ENCODE measurements around the gene ASZ1. TPM values are rescaled to one million over a fixed set of nuclear protein-coding genes. Genes with fewer than 3 reads are reported as not detected.

Gene ASZ1
- total RNA-seq, 5 donors from 2014 or later (not counting 1 experiment from before 2014, with no cell fraction given) = not detected

DNA sequence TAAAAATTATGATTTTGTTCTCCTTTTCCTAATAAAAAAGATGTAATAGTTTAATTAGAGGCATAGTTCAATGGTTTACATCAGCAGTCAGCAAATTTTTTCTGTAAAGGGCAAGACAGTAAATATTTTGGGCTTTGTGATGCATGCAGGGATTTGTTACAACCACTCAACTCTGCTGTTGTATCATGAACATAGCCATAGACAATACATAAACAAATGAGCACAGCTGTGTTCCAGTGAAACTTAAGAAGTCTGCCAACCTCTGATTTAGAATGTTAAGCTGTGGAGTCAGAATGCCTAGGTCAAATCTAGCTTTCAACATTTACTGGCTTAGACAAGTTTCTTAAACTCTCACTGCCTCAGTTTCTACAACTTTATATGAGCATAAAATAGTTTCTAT lies 31.6 kb downstream of the ASZ1 start:
- H3K9me3 ChIP-seq = no peaks in the 10 kb centered on the region
- no peak for DNase-seq
- no peak overlapping the region for H3K27ac ChIP-seq (ENCODE audit: low read length)
- no peaks in the 10 kb centered on the region for H3K4me1 ChIP-seq (ENCODE audit: control insufficient read depth in 1 of 2, extremely low read depth in 1 of 2, insufficient read depth in 2 of 2, low read length in 2 of 2)
- no peaks in the 10 kb centered on the region for H3K27me3 ChIP-seq (replicated peaks in 1 of 2; ENCODE audit: control insufficient read depth in 2 of 2, extremely low read depth in 1 of 2, insufficient read depth in 2 of 2, low read length in 1 of 2)
- no peak for ATAC-seq (replicated peaks in 1 of 4)
- H3K36me3 ChIP-seq (ENCODE audit: control insufficient read depth in 2 of 2, extremely low read depth in 1 of 2, insufficient read depth in 1 of 2, low read length in 1 of 2) = no peaks in the 10 kb centered on the region
- Mint-ChIP-seq H3K27ac (no peak overlapping the region), H3K36me3 (no peaks in the 10 kb centered on the region), H3K4me3 (no peak overlapping the region), H3K9me3 (peaks cover 0 to 4% (median 0%) of the 10 kb centered on the region in 3 donors), H3K4me1 (no peaks in the 10 kb centered on the region), H3K27me3 (no peaks in the 10 kb centered on the region)
- H3K4me3 ChIP-seq (ENCODE audit: control insufficient read depth in 1 of 2, extremely low read depth in 1 of 2, low read length in 1 of 2) = no peak overlapping the region
- ChIA-PET CTCF (no interaction called here), POLR2A (no interaction called here)

DNA sequence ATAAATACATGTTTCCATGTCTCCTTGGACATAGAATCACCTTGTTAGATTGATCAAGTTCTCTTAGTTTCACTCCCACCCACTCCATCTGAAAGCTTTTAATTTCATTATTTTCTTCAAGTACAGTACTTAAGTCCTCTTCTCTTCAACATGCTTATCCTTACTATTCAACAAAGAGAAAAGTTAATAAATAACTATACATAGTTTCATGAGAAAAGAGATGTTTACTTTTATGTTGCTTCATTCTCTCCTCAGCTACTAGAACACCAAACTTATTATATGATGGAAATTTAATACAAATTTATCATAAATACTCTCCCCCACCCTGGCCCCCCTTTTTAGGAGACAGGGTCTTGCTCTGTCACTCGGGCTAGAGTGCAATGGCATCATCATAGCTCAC lies 33.5 kb downstream of the ASZ1 start:
- no peak for DNase-seq

DNA sequence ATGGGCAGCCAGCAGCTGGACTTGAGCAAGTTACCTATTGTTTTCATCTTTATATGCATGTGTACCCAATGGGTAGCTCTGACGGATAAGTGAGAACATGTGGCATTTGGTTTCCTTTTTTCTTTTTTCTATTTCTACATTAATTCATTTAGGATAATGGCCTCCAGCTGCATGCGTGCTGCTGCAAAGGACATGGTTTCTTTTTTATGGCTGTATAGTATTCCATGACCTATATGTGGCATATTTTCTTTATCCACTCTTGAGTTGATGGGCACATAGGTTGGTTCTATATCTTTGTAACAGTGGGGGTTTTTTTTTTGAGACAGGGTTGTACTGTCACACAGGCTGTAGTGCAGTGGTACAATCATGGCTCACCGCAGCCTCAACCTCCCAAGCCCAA lies 37.4 kb downstream of the ASZ1 start:
- ChIA-PET POLR2A (no interaction called here), CTCF (no interaction called here)
- Histone ChIP-seq H3K36me3 (ENCODE audit: control insufficient read depth in 2 of 2, extremely low read depth in 1 of 2, insufficient read depth in 1 of 2, low read length in 1 of 2) (no peaks in the 10 kb centered on the region), H3K9me3 (no peaks in the 10 kb centered on the region), H3K27ac (ENCODE audit: low read length) (no peak overlapping the region), H3K4me3 (ENCODE audit: control insufficient read depth in 1 of 2, extremely low read depth in 1 of 2, low read length in 1 of 2) (no peak overlapping the region), H3K4me1 (ENCODE audit: control insufficient read depth in 1 of 2, extremely low read depth in 1 of 2, insufficient read depth in 2 of 2, low read length in 2 of 2) (no peaks in the 10 kb centered on the region), H3K27me3 (replicated peaks in 1 of 2; ENCODE audit: control insufficient read depth in 2 of 2, extremely low read depth in 1 of 2, insufficient read depth in 2 of 2, low read length in 1 of 2) (no peaks in the 10 kb centered on the region)
- Mint-ChIP-seq H3K27ac (no peak overlapping the region), H3K9me3 (peaks cover 4 to 27% (median 11%) of the 10 kb centered on the region in 3 donors), H3K4me3 (no peak overlapping the region), H3K27me3 (no peaks in the 10 kb centered on the region), H3K36me3 (no peaks in the 10 kb centered on the region), H3K4me1 (no peaks in the 10 kb centered on the region)
- no CpG with 5 or more reads among the region's 3 CpGs for WGBS (ENCODE audit: insufficient coverage)
- ATAC-seq (replicated peaks in 1 of 4) (no peak), DNase-seq (no peak)

More for the DNA sequence above, 33.5 kb downstream of the ASZ1 start:
- no peak for ATAC-seq (replicated peaks in 1 of 4)
- no peak overlapping the region for H3K4me3 Mint-ChIP-seq
- Histone ChIP-seq H3K36me3 (ENCODE audit: control insufficient read depth in 2 of 2, extremely low read depth in 1 of 2, insufficient read depth in 1 of 2, low read length in 1 of 2) (no peaks in the 10 kb centered on the region), H3K27ac (ENCODE audit: low read length) (no peak overlapping the region), H3K9me3 (no peaks in the 10 kb centered on the region), H3K4me1 (ENCODE audit: control insufficient read depth in 1 of 2, extremely low read depth in 1 of 2, insufficient read depth in 2 of 2, low read length in 2 of 2) (no peaks in the 10 kb centered on the region), H3K27me3 (replicated peaks in 1 of 2; ENCODE audit: control insufficient read depth in 2 of 2, extremely low read depth in 1 of 2, insufficient read depth in 2 of 2, low read length in 1 of 2) (no peaks in the 10 kb centered on the region), H3K4me3 (ENCODE audit: control insufficient read depth in 1 of 2, extremely low read depth in 1 of 2, low read length in 1 of 2) (no peak overlapping the region)
- CTCF ChIA-PET = no interaction called here
- peaks cover 4 to 14% (median 6%) of the 10 kb centered on the region in 3 donors for H3K9me3 Mint-ChIP-seq
- WGBS (ENCODE audit: insufficient coverage) = 67% methylated on average over 1 of the region's 1 CpG
- no peaks in the 10 kb centered on the region for H3K4me1 Mint-ChIP-seq
- H3K36me3 Mint-ChIP-seq = no peaks in the 10 kb centered on the region
- no peak overlapping the region for H3K27ac Mint-ChIP-seq
- POLR2A ChIA-PET = interaction anchor here in 1 of 2 donors (0.6 kb wide), 1 partner anchor 36 kb away, joined by 3 read pairs; no protein-coding TSS in a partner anchor
- no peaks in the 10 kb centered on the region for H3K27me3 Mint-ChIP-seq

DNA sequence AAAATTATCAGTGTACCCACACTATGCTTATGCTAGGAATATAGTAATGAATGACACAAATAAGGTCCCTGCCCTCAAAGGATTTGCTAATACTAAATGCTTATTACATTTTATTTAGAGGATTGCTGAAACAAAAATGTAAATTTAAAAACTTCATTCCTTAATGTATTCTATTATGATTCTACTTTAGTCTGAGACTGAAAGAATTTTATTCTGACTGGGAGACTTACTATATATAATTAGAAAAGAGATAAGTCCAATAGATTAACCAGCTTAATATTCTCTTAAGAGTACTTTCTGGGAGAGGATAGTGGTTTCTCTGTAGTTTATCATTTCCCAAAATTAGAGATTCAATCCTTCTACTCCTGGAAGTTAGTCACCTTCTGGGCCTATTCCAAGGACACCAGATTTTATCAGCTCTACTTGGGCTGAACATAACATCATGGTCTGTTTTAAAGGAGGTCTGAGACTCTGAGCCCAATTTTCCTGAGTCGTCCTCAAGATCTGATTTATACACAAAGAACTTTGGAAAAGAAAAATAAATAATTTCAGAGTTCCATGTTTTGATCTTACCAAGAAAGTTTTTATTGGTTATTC lies 41.1 kb downstream of the ASZ1 start:
- no peaks in the 10 kb centered on the region for H3K9me3 ChIP-seq
- H3K27me3 ChIP-seq (replicated peaks in 1 of 2; ENCODE audit: control insufficient read depth in 2 of 2, extremely low read depth in 1 of 2, insufficient read depth in 2 of 2, low read length in 1 of 2) = no peaks in the 10 kb centered on the region
- ChIA-PET CTCF (no interaction called here), POLR2A (no interaction called here)
- H3K36me3 ChIP-seq (ENCODE audit: control insufficient read depth in 2 of 2, extremely low read depth in 1 of 2, insufficient read depth in 1 of 2, low read length in 1 of 2) = no peaks in the 10 kb centered on the region
- H3K4me3 ChIP-seq (ENCODE audit: control insufficient read depth in 1 of 2, extremely low read depth in 1 of 2, low read length in 1 of 2) = no peak overlapping the region
- Mint-ChIP-seq H3K27ac (no peak overlapping the region), H3K27me3 (no peaks in the 10 kb centered on the region), H3K4me3 (no peak overlapping the region), H3K9me3 (peaks cover 4 to 26% (median 11%) of the 10 kb centered on the region in 3 donors), H3K36me3 (no peaks in the 10 kb centered on the region), H3K4me1 (no peaks in the 10 kb centered on the region)
- no peak for DNase-seq
- ATAC-seq (replicated peaks in 1 of 4) = no peak
- H3K4me1 ChIP-seq (ENCODE audit: control insufficient read depth in 1 of 2, extremely low read depth in 1 of 2, insufficient read depth in 2 of 2, low read length in 2 of 2) = no peaks in the 10 kb centered on the region
- no CpG with 5 or more reads among the region's 1 CpG for WGBS (ENCODE audit: insufficient coverage)
- H3K27ac ChIP-seq (ENCODE audit: low read length) = no peak overlapping the region

DNA sequence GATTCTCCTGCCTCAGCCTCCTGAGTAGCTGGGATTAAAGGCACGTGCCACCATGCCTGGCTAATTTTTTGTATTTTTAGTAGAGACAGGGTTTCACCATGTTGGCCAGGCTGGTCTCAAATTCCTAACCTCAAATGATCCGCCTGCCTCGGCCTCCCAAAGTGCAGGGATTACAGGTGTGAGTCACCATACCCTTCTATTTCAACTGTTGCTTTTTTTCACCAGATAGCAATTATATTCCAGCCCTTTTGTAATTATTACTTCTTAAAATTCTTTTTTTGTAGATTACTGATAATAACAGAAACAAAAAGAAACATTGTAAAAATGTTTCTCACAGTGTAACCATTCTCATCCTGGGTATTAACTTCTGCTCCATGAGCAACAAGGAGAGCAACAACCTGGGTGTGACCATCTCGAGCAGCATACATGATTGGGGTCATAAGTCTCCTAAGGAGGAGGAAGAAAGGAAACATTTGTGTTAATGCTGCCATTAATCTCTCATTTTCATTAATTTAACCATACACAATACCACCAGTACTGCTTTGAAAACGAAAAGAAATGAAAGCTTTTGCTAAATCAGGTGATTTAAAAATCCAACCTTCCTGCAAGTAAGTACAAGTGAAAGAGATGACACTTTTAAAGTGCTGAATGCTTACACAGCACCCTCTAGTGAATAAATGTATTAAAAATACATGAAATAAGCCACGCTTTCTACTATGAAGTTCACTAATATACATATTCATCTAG lies 41.8 kb downstream of the ASZ1 start:
- no peak overlapping the region for H3K27ac ChIP-seq (ENCODE audit: low read length)
- no peaks in the 10 kb centered on the region for H3K4me1 ChIP-seq (ENCODE audit: control insufficient read depth in 1 of 2, extremely low read depth in 1 of 2, insufficient read depth in 2 of 2, low read length in 2 of 2)
- no peaks in the 10 kb centered on the region for H3K9me3 ChIP-seq
- Mint-ChIP-seq H3K36me3 (no peaks in the 10 kb centered on the region), H3K4me3 (no peak overlapping the region), H3K27me3 (no peaks in the 10 kb centered on the region), H3K9me3 (peaks cover 4 to 23% (median 11%) of the 10 kb centered on the region in 3 donors), H3K27ac (no peak overlapping the region), H3K4me1 (no peaks in the 10 kb centered on the region)
- CTCF ChIA-PET = no interaction called here
- ATAC-seq (replicated peaks in 1 of 4) (no peak), DNase-seq (no peak)
- no peaks in the 10 kb centered on the region for H3K27me3 ChIP-seq (replicated peaks in 1 of 2; ENCODE audit: control insufficient read depth in 2 of 2, extremely low read depth in 1 of 2, insufficient read depth in 2 of 2, low read length in 1 of 2)
- no CpG with 5 or more reads among the region's 6 CpGs for WGBS (ENCODE audit: insufficient coverage)
- H3K4me3 ChIP-seq (ENCODE audit: control insufficient read depth in 1 of 2, extremely low read depth in 1 of 2, low read length in 1 of 2) = no peak overlapping the region
- POLR2A ChIA-PET = no interaction called here
- no peaks in the 10 kb centered on the region for H3K36me3 ChIP-seq (ENCODE audit: control insufficient read depth in 2 of 2, extremely low read depth in 1 of 2, insufficient read depth in 1 of 2, low read length in 1 of 2)

GRCh38 chr7:117384688-117385362 lies 42.5 kb downstream of the ASZ1 start:
- Mint-ChIP-seq H3K27ac (no peak overlapping the region), H3K27me3 (no peaks in the 10 kb centered on the region), H3K4me1 (no peaks in the 10 kb centered on the region), H3K9me3 (peaks cover 2 to 20% (median 10%) of the 10 kb centered on the region in 3 donors), H3K36me3 (no peaks in the 10 kb centered on the region), H3K4me3 (no peak overlapping the region)
- Histone ChIP-seq H3K4me3 (ENCODE audit: control insufficient read depth in 1 of 2, extremely low read depth in 1 of 2, low read length in 1 of 2) (no peak overlapping the region), H3K27me3 (replicated peaks in 1 of 2; ENCODE audit: control insufficient read depth in 2 of 2, extremely low read depth in 1 of 2, insufficient read depth in 2 of 2, low read length in 1 of 2) (no peaks in the 10 kb centered on the region), H3K27ac (ENCODE audit: low read length) (no peak overlapping the region), H3K9me3 (no peaks in the 10 kb centered on the region), H3K4me1 (ENCODE audit: control insufficient read depth in 1 of 2, extremely low read depth in 1 of 2, insufficient read depth in 2 of 2, low read length in 2 of 2) (no peaks in the 10 kb centered on the region), H3K36me3 (ENCODE audit: control insufficient read depth in 2 of 2, extremely low read depth in 1 of 2, insufficient read depth in 1 of 2, low read length in 1 of 2) (no peaks in the 10 kb centered on the region)
- DNase-seq = no peak
- ChIA-PET POLR2A (interaction anchor here in 1 of 2 donors (0.8 kb wide), 1 partner anchor 13 kb away, joined by 5 read pairs; no protein-coding TSS in a partner anchor), CTCF (no interaction called here)
- 100% methylated on average over 1 of the region's 5 CpGs for WGBS (ENCODE audit: insufficient coverage)
- no peak for ATAC-seq (replicated peaks in 1 of 4)
